HG02884 (cell line): ENCODE results near the gene CERS6.

Experiments
- ATAC-seq: cut with Tn5 transposase; IDR thresholded peaks from one replicate; pipeline ENCODE4 v1.9.1; 2021; ENCODE audit warnings: mild to moderate bottlenecking, moderate library complexity; ENCODE audit not compliant: unreplicated experiment

CERS6 gene

GRCh38 chr2:168528469-168528868 lies 72.4 kb downstream of the CERS6 start:
- no peak for ATAC-seq

- no peak for ATAC-seq
Observed at GRCh38 chr2:168529054-168529833, 73.2 kb downstream of the CERS6 start.

GRCh38 chr2:168529900-168530561 lies 74.0 kb downstream of the CERS6 start:
- no peak for ATAC-seq

GRCh38 chr2:168530982-168531622 lies 75.0 kb downstream of the CERS6 start:
- ATAC-seq = peak; percentile 39

GRCh38 chr2:168534926-168535325 lies 78.9 kb downstream of the CERS6 start:
- no peak for ATAC-seq

- no peak for ATAC-seq
Observed at GRCh38 chr2:168536925-168537466, 80.9 kb downstream of the CERS6 start.

- ATAC-seq = no peak
Observed at GRCh38 chr2:168538133-168538532, 82.1 kb downstream of the CERS6 start.

- ATAC-seq = no peak
Observed at GRCh38 chr2:168538534-168538933, 82.5 kb downstream of the CERS6 start.

- no peak for ATAC-seq
Observed at GRCh38 chr2:168539945-168540344, 83.9 kb downstream of the CERS6 start.

- no peak for ATAC-seq
Observed at GRCh38 chr2:168541858-168542257, 85.8 kb downstream of the CERS6 start.

- no peak for ATAC-seq
Observed at GRCh38 chr2:168543037-168543436, 87.0 kb downstream of the CERS6 start.

GRCh38 chr2:168543935-168544334 lies 87.9 kb downstream of the CERS6 start:
- no peak for ATAC-seq

- ATAC-seq = no peak
Observed at GRCh38 chr2:168545439-168546082, 89.5 kb downstream of the CERS6 start.

- ATAC-seq = no peak
Observed at GRCh38 chr2:168550670-168551069, 94.6 kb downstream of the CERS6 start.

GRCh38 chr2:168552450-168552856 lies 96.4 kb downstream of the CERS6 start:
- peak; percentile 99 for ATAC-seq

GRCh38 chr2:168555283-168555682 lies 99.2 kb downstream of the CERS6 start:
- no peak for ATAC-seq

GRCh38 chr2:168559187-168559586 lies 103.1 kb downstream of the CERS6 start:
- ATAC-seq = no peak

- no peak for ATAC-seq
Observed at GRCh38 chr2:168560817-168561499, 104.9 kb downstream of the CERS6 start.

- no peak for ATAC-seq
Observed at GRCh38 chr2:168561991-168562390, 105.9 kb downstream of the CERS6 start.

GRCh38 chr2:168562971-168563370 lies 106.9 kb downstream of the CERS6 start:
- ATAC-seq = no peak

- ATAC-seq = no peak
Observed at GRCh38 chr2:168564641-168565040, 108.6 kb downstream of the CERS6 start.
